Adrenal gland (tissue), 5 donors: ENCODE data around the gene ZNF185.

Experiments used
- POLR2A ChIP-seq, 2 donors: fragments of 450-650 bp; IDR thresholded peaks; one replicate each; pipeline ENCODE4 v1.6.1; 2017; ENCODE audit warnings: antibody characterized with exemption in 2 of 2, mild to moderate bottlenecking in 2 of 2, moderate library complexity in 1 of 2
- TF ChIP-seq, protein P1 (sequence below), 6 experiments: fragments of 450-650 bp in 4 of 6; fragments of 200-600 bp in 2 of 6; sonication (generic) in 1 of 6; IDR thresholded peaks; 1 replicate in 5 of 6; 2 replicates in 1 of 6; pipeline versions ENCODE4 v1.5.1 to v1.8.0; 2016 to 2021; ENCODE audit warnings: antibody characterized with exemption in 6 of 6, mild to moderate bottlenecking in 2 of 6, moderate library complexity in 1 of 6
- donor health status: DM: no; HTN: no; CAD: no.

DNA sequence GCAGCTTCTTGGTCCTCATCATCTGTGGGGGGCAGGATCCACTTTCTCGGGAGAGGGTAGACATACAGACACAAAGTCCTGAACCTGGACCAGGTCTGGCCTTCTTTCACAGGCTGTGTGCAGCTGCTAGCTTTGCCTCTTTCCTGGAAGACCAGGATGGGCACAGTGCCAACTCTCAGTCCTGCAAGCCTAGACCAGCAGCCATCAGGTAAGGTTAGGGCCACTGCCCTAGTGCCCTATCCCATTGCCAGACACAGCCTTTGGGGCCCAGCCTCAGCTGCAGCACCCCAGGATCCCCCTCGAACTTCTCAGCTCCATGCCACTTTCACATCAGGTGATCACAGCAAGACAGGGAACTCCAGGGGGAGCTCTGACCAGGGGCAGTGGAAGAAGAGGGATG is 38.4 kb downstream of the ZNF185 start:
- TF ChIP-seq, protein P1, sequence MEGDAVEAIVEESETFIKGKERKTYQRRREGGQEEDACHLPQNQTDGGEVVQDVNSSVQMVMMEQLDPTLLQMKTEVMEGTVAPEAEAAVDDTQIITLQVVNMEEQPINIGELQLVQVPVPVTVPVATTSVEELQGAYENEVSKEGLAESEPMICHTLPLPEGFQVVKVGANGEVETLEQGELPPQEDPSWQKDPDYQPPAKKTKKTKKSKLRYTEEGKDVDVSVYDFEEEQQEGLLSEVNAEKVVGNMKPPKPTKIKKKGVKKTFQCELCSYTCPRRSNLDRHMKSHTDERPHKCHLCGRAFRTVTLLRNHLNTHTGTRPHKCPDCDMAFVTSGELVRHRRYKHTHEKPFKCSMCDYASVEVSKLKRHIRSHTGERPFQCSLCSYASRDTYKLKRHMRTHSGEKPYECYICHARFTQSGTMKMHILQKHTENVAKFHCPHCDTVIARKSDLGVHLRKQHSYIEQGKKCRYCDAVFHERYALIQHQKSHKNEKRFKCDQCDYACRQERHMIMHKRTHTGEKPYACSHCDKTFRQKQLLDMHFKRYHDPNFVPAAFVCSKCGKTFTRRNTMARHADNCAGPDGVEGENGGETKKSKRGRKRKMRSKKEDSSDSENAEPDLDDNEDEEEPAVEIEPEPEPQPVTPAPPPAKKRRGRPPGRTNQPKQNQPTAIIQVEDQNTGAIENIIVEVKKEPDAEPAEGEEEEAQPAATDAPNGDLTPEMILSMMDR (IDR thresholded peaks at IDR 0.05), result no peak
- TF ChIP-seq POLR2A (IDR thresholded peaks at IDR 0.05), result no peak
